ENCODE results near the gene USH1C. TPM values are rescaled to one million over a fixed set of nuclear protein-coding genes. Genes with fewer than 3 reads are reported as not detected.
A peak's percentile ranks its signal among the peaks of the same experiment; 100 is the strongest.

USH1C gene
- total RNA-seq, 1 experiment from 2014 or later, result 101 TPM

- Mint-ChIP-seq H3K27ac (ENCODE audit: unreplicated experiment) (no peak overlapping the region), H3K36me3 (ENCODE audit: insufficient read depth, unreplicated experiment) (no peaks in the 10 kb centered on the region), H3K9me3 (ENCODE audit: unreplicated experiment) (no peaks in the 10 kb centered on the region), H3K4me1 (ENCODE audit: low read depth, unreplicated experiment) (no peaks in the 10 kb centered on the region), H3K27me3 (ENCODE audit: insufficient read depth, unreplicated experiment) (peaks cover 26% of the 10 kb centered on the region), H3K4me3 (ENCODE audit: unreplicated experiment) (no peak overlapping the region)
- BruUV-seq (replicated peaks), result no TSS peak
- TF ChIP-seq CTCF (IDR thresholded peaks at IDR 0.05; ENCODE audit: insufficient read depth in 1 of 2, low read depth in 1 of 2, low read length in 1 of 2, severe bottlenecking in 1 of 2, unreplicated experiment in 1 of 2), result peak; percentile 78 to 96
- DNase-seq, result peak; percentile 70 to 77
- Histone ChIP-seq H3K4me3 (ENCODE audit: low read depth, low read length) (no peak overlapping the region), H3K36me3 (ENCODE audit: control insufficient read depth, insufficient read depth, low read length) (no peaks in the 10 kb centered on the region), H3K27me3 (replicated peaks; ENCODE audit: control insufficient read depth, insufficient read depth, low read length) (peaks cover 8% of the 10 kb centered on the region), H3K4me1 (0 out of 2 replicates have a peak, but pooled peaks cover 3% of the 10 kb centered on the region), H3K9me3 (no peaks in the 10 kb centered on the region)
- POLR2A ChIA-PET, result no interaction called here
- CTCF ChIA-PET, result interaction anchor here (0.6 to 1.6 kb wide), 18 partner anchors 8 to 121 kb away, joined by 3 to 26 read pairs (median 4); partner anchors contain the start of genes KCNJ11 and NCR3LG1
- intact Hi-C loops (cut with micrococcal nuclease; ENCODE audit: unreplicated experiment), result loop anchor here (1.0 kb wide), 3 partner anchors 61 to 243 kb away; no protein-coding TSS in a partner anchor
Measured at GRCh38 chr11:17473071-17473744, 71.0 kb downstream of the USH1C start.

GRCh38 chr11:17472467-17472866 lies 71.7 kb downstream of the USH1C start:
- Histone ChIP-seq H3K27me3 (replicated peaks; ENCODE audit: control insufficient read depth, insufficient read depth, low read length) (peaks cover 8% of the 10 kb centered on the region), H3K9me3 (no peaks in the 10 kb centered on the region), H3K36me3 (ENCODE audit: control insufficient read depth, insufficient read depth, low read length) (no peaks in the 10 kb centered on the region), H3K4me1 (0 out of 2 replicates have a peak, but pooled peaks cover 3% of the 10 kb centered on the region), H3K4me3 (ENCODE audit: low read depth, low read length) (no peak overlapping the region)
- Mint-ChIP-seq H3K27ac (ENCODE audit: unreplicated experiment) (no peak overlapping the region), H3K36me3 (ENCODE audit: insufficient read depth, unreplicated experiment) (no peaks in the 10 kb centered on the region), H3K4me3 (ENCODE audit: unreplicated experiment) (no peak overlapping the region), H3K9me3 (ENCODE audit: unreplicated experiment) (no peaks in the 10 kb centered on the region), H3K4me1 (ENCODE audit: low read depth, unreplicated experiment) (no peaks in the 10 kb centered on the region), H3K27me3 (ENCODE audit: insufficient read depth, unreplicated experiment) (peaks cover 28% of the 10 kb centered on the region)
- TF ChIP-seq CTCF (IDR thresholded peaks at IDR 0.05; ENCODE audit: insufficient read depth in 1 of 2, low read depth in 1 of 2, low read length in 1 of 2, severe bottlenecking in 1 of 2, unreplicated experiment in 1 of 2), result no peak
- no peak for DNase-seq
- intact Hi-C loops (cut with micrococcal nuclease; ENCODE audit: unreplicated experiment), result no loop called here
- ChIA-PET POLR2A (no interaction called here), CTCF (interaction anchor here (1.2 to 1.4 kb wide), 3 partner anchors 8 to 88 kb away, joined by 3 to 26 read pairs (median 7); no protein-coding TSS in a partner anchor)
- BruUV-seq (replicated peaks), result no TSS peak

- H3K4me3 Mint-ChIP-seq (ENCODE audit: unreplicated experiment), result no peak overlapping the region
- no peaks in the 10 kb centered on the region for H3K4me1 Mint-ChIP-seq (ENCODE audit: low read depth, unreplicated experiment)
- Histone ChIP-seq H3K4me1 (0 out of 2 replicates have a peak, but pooled peaks cover 3% of the 10 kb centered on the region), H3K9me3 (no peaks in the 10 kb centered on the region), H3K4me3 (ENCODE audit: low read depth, low read length) (no peak overlapping the region), H3K27me3 (replicated peaks; ENCODE audit: control insufficient read depth, insufficient read depth, low read length) (peaks cover 8% of the 10 kb centered on the region), H3K36me3 (ENCODE audit: control insufficient read depth, insufficient read depth, low read length) (no peaks in the 10 kb centered on the region)
- DNase-seq, result peak in 1 of 2 experiments; percentile 46
- no peaks in the 10 kb centered on the region for H3K36me3 Mint-ChIP-seq (ENCODE audit: insufficient read depth, unreplicated experiment)
- H3K9me3 Mint-ChIP-seq (ENCODE audit: unreplicated experiment), result no peaks in the 10 kb centered on the region
- TF ChIP-seq CTCF (IDR thresholded peaks at IDR 0.05; ENCODE audit: insufficient read depth in 1 of 2, low read depth in 1 of 2, low read length in 1 of 2, severe bottlenecking in 1 of 2, unreplicated experiment in 1 of 2), result peak in 1 of 2 experiments; percentile 38
- H3K27ac Mint-ChIP-seq (ENCODE audit: unreplicated experiment), result no peak overlapping the region
- ChIA-PET CTCF (interaction anchor here (0.6 to 1.9 kb wide), 5 partner anchors 48 to 251 kb away, joined by 3 to 5 read pairs (median 3); partner anchors contain the start of gene KCNJ11), POLR2A (no interaction called here)
- intact Hi-C loops (cut with micrococcal nuclease; ENCODE audit: unreplicated experiment), result no loop called here
- BruUV-seq (replicated peaks), result no TSS peak
- peaks cover 31% of the 10 kb centered on the region for H3K27me3 Mint-ChIP-seq (ENCODE audit: insufficient read depth, unreplicated experiment)
Measured at GRCh38 chr11:17471501-17471900, 72.7 kb downstream of the USH1C start.

All from Caco-2 (cell line).